GM10266 (cell line): ENCODE data around the gene FZD2.
"Not testable (repeated sequence)": the region's sequence is repeated elsewhere in the genome, so short reads cannot be mapped to it uniquely, and the experiment has no call there.

Source experiments
- DNase-seq: peaks from one replicate; pipeline ENCODE4 v3.0.0; 2012; ENCODE audit errors: extremely low spot score
- CTCF ChIP-seq: IDR thresholded peaks from 2 replicates; pipeline ENCODE4 v1.5.1; 2012; ENCODE audit warnings: mild to moderate bottlenecking, low read depth; ENCODE audit not compliant: control insufficient read depth, insufficient read depth; ENCODE audit errors: missing control alignments

Gene FZD2

GRCh38 chr17:44589316-44590071, 32.2 kb downstream of the FZD2 start:
- no peak for DNase-seq
- no peak for TF ChIP-seq CTCF

DNA sequence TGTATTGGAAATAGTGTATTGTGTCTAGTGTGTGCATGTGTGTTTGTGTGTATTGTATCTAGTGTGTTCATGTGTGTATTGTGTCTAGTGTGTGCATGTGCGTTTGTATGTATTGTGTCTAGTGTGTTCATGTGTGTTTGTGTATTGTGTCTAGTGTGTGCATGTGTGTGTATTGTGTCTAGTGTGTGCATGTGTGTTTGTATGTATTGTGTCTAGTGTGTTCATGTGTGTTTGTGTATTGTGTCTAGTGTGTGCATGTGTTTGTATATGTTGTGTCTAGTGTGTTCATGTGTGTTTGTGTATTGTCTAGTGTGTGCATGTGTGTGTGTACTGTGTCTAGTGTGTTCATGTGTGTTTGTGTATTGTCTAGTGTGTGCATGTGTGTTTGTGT, 32.8 kb downstream of the FZD2 start:
- not testable (repeated sequence) for DNase-seq

- not testable (repeated sequence) for DNase-seq
Observed at GRCh38 chr17:44590762-44591161, 33.5 kb downstream of the FZD2 start.

GRCh38 chr17:44591206-44591605, 33.9 kb downstream of the FZD2 start:
- no peak for TF ChIP-seq CTCF
- no peak for DNase-seq

- TF ChIP-seq CTCF, result no peak
- no peak for DNase-seq
Observed at GRCh38 chr17:44593156-44593555, 35.9 kb downstream of the FZD2 start.

GRCh38 chr17:44595216-44595775, 38.0 kb downstream of the FZD2 start:
- TF ChIP-seq CTCF, result no peak
- no peak for DNase-seq

GRCh38 chr17:44598329-44598728, 41.0 kb downstream of the FZD2 start:
- TF ChIP-seq CTCF, result no peak
- DNase-seq, result no peak

GRCh38 chr17:44598932-44599297, 41.6 kb downstream of the FZD2 start:
- TF ChIP-seq CTCF, result no peak
- DNase-seq, result no peak
